ENCODE measurements around the gene SCGB1D1.
"Not testable (repeated sequence)": the region's sequence is repeated elsewhere in the genome, so short reads cannot be mapped to it uniquely, and the experiment has no call there.

SCGB1D1 gene

GRCh38 chr11:62169448-62169847 lies 20.6 kb upstream of the SCGB1D1 start:
- no peak for DNase-seq

- DNase-seq: no peak
These were observed 20.1 kb upstream of the SCGB1D1 start for GRCh38 chr11:62169935-62170334.

- peak; percentile 80 for DNase-seq
These were observed 18.7 kb upstream of the SCGB1D1 start for GRCh38 chr11:62171261-62171723.

- DNase-seq: no peak
These were observed 17.7 kb upstream of the SCGB1D1 start for GRCh38 chr11:62172294-62172693.

GRCh38 chr11:62176766-62177165 lies 13.2 kb upstream of the SCGB1D1 start:
- DNase-seq: no peak

GRCh38 chr11:62179995-62180394 lies 10.0 kb upstream of the SCGB1D1 start:
- DNase-seq: no peak

GRCh38 chr11:62181097-62181496 lies 8.9 kb upstream of the SCGB1D1 start:
- DNase-seq: no peak

GRCh38 chr11:62182147-62182891 lies 7.7 kb upstream of the SCGB1D1 start:
- DNase-seq: no peak

GRCh38 chr11:62186195-62186594 lies 3.8 kb upstream of the SCGB1D1 start:
- no peak for DNase-seq

GRCh38 chr11:62193952-62194351 lies 3.9 kb downstream of the SCGB1D1 start:
- DNase-seq: no peak

- DNase-seq: not testable (repeated sequence)
These were observed 5.0 kb downstream of the SCGB1D1 start for GRCh38 chr11:62195010-62195409.

- DNase-seq: no peak
These were observed 5.9 kb downstream of the SCGB1D1 start for GRCh38 chr11:62195945-62196344.

GRCh38 chr11:62197400-62197799 lies 7.4 kb downstream of the SCGB1D1 start:
- not testable (repeated sequence) for DNase-seq

- DNase-seq: no peak
These were observed 11.4 kb downstream of the SCGB1D1 start for GRCh38 chr11:62201376-62201775.

- no peak for DNase-seq
These were observed 12.9 kb downstream of the SCGB1D1 start for GRCh38 chr11:62202910-62203309.

GRCh38 chr11:62204430-62204829 lies 14.4 kb downstream of the SCGB1D1 start:
- DNase-seq: no peak

- no peak for DNase-seq
These were observed 15.4 kb downstream of the SCGB1D1 start for GRCh38 chr11:62205441-62205840.

- not testable (repeated sequence) for DNase-seq
These were observed 16.5 kb downstream of the SCGB1D1 start for GRCh38 chr11:62206276-62207066.

- DNase-seq: no peak
These were observed 18.7 kb downstream of the SCGB1D1 start for GRCh38 chr11:62208785-62209144.

- no peak for DNase-seq
These were observed 27.3 kb downstream of the SCGB1D1 start for GRCh38 chr11:62217191-62217748.

GRCh38 chr11:62221498-62221897 lies 31.5 kb downstream of the SCGB1D1 start:
- no peak for DNase-seq

GRCh38 chr11:62223095-62223494 lies 33.1 kb downstream of the SCGB1D1 start:
- DNase-seq: no peak

- DNase-seq: no peak
These were observed 43.7 kb downstream of the SCGB1D1 start for GRCh38 chr11:62233730-62234129.

- no peak for DNase-seq
These were observed 46.2 kb downstream of the SCGB1D1 start for GRCh38 chr11:62236187-62236586.
